Calu3 (cell line): ENCODE data around the gene TYROBP. TPM values are rescaled to one million over a fixed set of nuclear protein-coding genes. Genes with fewer than 3 reads are reported as not detected.
"Not testable (repeated sequence)": the region's sequence is repeated elsewhere in the genome, so short reads cannot be mapped to it uniquely, and the experiment has no call there.

ENCODE experiments used
- BruUV-seq: library from RNA; stranded (reverse); fragments of 400-500 nt; replicated peaks from 2 replicates; lab custom pipeline; 2021; lab: Mats Ljungman, UMichigan
- CTCF ChIA-PET: fragments of 300-600 bp; sonication (Branson Sonifier 250); formaldehyde crosslinking; loops from one replicate; lab custom pipeline; 2022; ENCODE audit warnings: antibody characterized with exemption; lab: Charles Lee
- DNase-seq: peaks from one replicate; pipeline ENCODE4 v3.0.0; 2022
- H3K27ac Mint-ChIP-seq: one replicate; pipeline ENCODE4 v1.8.0; 2022; ENCODE audit warnings: mixed read lengths; ENCODE audit not compliant: unreplicated experiment
- H3K27me3 Mint-ChIP-seq: one replicate; pipeline ENCODE4 v1.8.0; 2022; ENCODE audit warnings: mixed read lengths; ENCODE audit not compliant: unreplicated experiment
- H3K36me3 Mint-ChIP-seq: one replicate; pipeline ENCODE4 v1.8.0; 2022; ENCODE audit warnings: mild to moderate bottlenecking, moderate library complexity, mixed read lengths; ENCODE audit not compliant: insufficient read depth, unreplicated experiment
- H3K4me1 Mint-ChIP-seq: one replicate; pipeline ENCODE4 v1.8.0; 2022; ENCODE audit warnings: mild to moderate bottlenecking, low read depth, mixed read lengths; ENCODE audit not compliant: unreplicated experiment
- H3K4me3 Mint-ChIP-seq: one replicate; pipeline ENCODE4 v1.8.0; 2022; ENCODE audit warnings: mild to moderate bottlenecking, low read depth, moderate library complexity, mixed read lengths; ENCODE audit not compliant: unreplicated experiment
- H3K9me3 Mint-ChIP-seq: one replicate; pipeline ENCODE4 v1.8.0; 2022; ENCODE audit warnings: low read depth, mixed read lengths; ENCODE audit not compliant: unreplicated experiment
- CTCF ChIP-seq: fragments of 200-600 bp; IDR thresholded peaks from one replicate; pipeline ENCODE4 v1.8.0; 2022; ENCODE audit warnings: antibody characterized with exemption; ENCODE audit not compliant: unreplicated experiment
- intact Hi-C: fragments of 100-400 bp; cut with micrococcal nuclease; formaldehyde crosslinking; loops from one replicate; pipeline ENCODE4 v1.10.0; 2022; ENCODE audit not compliant: unreplicated experiment
- total RNA-seq: library from RNA; stranded (reverse); gene quantifications from 2 replicates; pipeline ENCODE4 v1.2.3, GENCODE V29; 2022

Gene TYROBP
- total RNA-seq, 1 experiment from 2014 or later, result not detected

GRCh38 chr19:35874392-35874930 is 33.6 kb downstream of the TYROBP start:
- CTCF ChIA-PET, result no interaction called here
- TF ChIP-seq CTCF, result no peak
- no TSS peak for BruUV-seq
- intact Hi-C loops, result no loop called here
- peaks cover 7% of the 10 kb centered on the region for H3K36me3 Mint-ChIP-seq
- H3K27me3 Mint-ChIP-seq, result peaks cover 67% of the 10 kb centered on the region
- H3K27ac Mint-ChIP-seq, result no peak overlapping the region
- no peak overlapping the region for H3K4me3 Mint-ChIP-seq
- peaks cover 11% of the 10 kb centered on the region for H3K4me1 Mint-ChIP-seq
- no peaks in the 10 kb centered on the region for H3K9me3 Mint-ChIP-seq
- DNase-seq, result no peak

- Mint-ChIP-seq H3K4me3 (no peak overlapping the region), H3K36me3 (peaks cover 17% of the 10 kb centered on the region), H3K9me3 (no peaks in the 10 kb centered on the region), H3K27ac (no peak overlapping the region), H3K27me3 (peaks cover 66% of the 10 kb centered on the region), H3K4me1 (peaks cover 13% of the 10 kb centered on the region)
- no peak for DNase-seq
- CTCF ChIA-PET, result no interaction called here
- TF ChIP-seq CTCF, result no peak
- no TSS peak for BruUV-seq
- intact Hi-C loops, result loop anchor here (2.0 kb wide), 1 partner anchor 47 kb away; no protein-coding TSS in a partner anchor
Measured at GRCh38 chr19:35872180-35872579, 35.9 kb downstream of the TYROBP start.

- no peak overlapping the region for H3K27ac Mint-ChIP-seq
- H3K4me3 Mint-ChIP-seq, result no peak overlapping the region
- BruUV-seq, result no TSS peak
- no peak for TF ChIP-seq CTCF
- DNase-seq, result no peak
- H3K36me3 Mint-ChIP-seq, result peaks cover 17% of the 10 kb centered on the region
- H3K9me3 Mint-ChIP-seq, result no peaks in the 10 kb centered on the region
- peaks cover 66% of the 10 kb centered on the region for H3K27me3 Mint-ChIP-seq
- CTCF ChIA-PET, result no interaction called here
- H3K4me1 Mint-ChIP-seq, result peaks cover 13% of the 10 kb centered on the region
- intact Hi-C loops, result loop anchor here (2.0 kb wide), 1 partner anchor 47 kb away; no protein-coding TSS in a partner anchor
Measured at GRCh38 chr19:35871611-35872010, 36.5 kb downstream of the TYROBP start.

GRCh38 chr19:35870798-35871197 is 37.3 kb downstream of the TYROBP start:
- no peak for TF ChIP-seq CTCF
- Mint-ChIP-seq H3K27ac (no peak overlapping the region), H3K4me3 (no peak overlapping the region), H3K36me3 (peaks cover 17% of the 10 kb centered on the region), H3K27me3 (peaks cover 66% of the 10 kb centered on the region), H3K9me3 (no peaks in the 10 kb centered on the region), H3K4me1 (peaks cover 13% of the 10 kb centered on the region)
- no TSS peak for BruUV-seq
- no peak for DNase-seq
- intact Hi-C loops, result no loop called here
- CTCF ChIA-PET, result no interaction called here

GRCh38 chr19:35870124-35870736 is 37.9 kb downstream of the TYROBP start:
- peak; percentile 44 for DNase-seq
- H3K4me1 Mint-ChIP-seq, result peaks cover 13% of the 10 kb centered on the region
- intact Hi-C loops, H3K9me3 Mint-ChIP-seq, BruUV-seq: not testable (repeated sequence)
- peaks cover 17% of the 10 kb centered on the region for H3K36me3 Mint-ChIP-seq
- H3K27ac Mint-ChIP-seq, result peak overlapping the region; percentile 46
- CTCF ChIA-PET, result interaction anchor here (0.5 to 0.7 kb wide), 3 partner anchors 38 to 340 kb away, joined by 3 to 8 read pairs (median 3); partner anchors contain the start of gene TYROBP
- peak overlapping the region; percentile 58 for H3K4me3 Mint-ChIP-seq
- peaks cover 67% of the 10 kb centered on the region for H3K27me3 Mint-ChIP-seq
